ENCODE measurements around the gene PKIB. TPM values are rescaled to one million over a fixed set of nuclear protein-coding genes. Genes with fewer than 3 reads are reported as not detected.

The PKIB gene
- polyA plus RNA-seq, 2 of the 4 experiments (the other 2 are of a cell fraction), result 0.37 to 1.5 TPM

DNA sequence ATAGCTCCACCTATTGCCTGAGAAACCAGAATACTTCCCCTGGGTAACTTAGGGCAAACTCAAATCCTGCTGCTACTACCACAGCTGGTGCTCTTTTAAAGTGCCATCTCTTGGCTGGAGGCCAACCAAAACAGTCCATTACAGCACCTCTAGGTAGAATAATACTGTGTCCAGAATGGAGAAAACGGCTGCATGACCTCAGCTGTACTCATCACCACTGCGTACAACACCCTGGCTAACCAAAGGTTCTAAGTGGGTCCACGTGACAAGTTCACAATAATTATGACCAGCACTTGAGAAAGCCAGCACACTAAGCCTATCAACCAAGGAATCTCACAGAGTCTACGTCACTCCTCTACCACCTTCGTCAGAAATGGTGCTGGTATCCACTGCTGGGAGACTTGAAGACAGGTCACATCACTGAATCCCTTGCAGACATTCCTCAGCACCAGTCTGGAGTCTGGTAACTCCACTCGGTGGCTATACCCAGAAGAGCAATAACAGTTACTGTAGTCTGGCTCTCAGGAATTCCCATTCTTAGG, 40.9 kb upstream of the PKIB start:
- Histone ChIP-seq H3K9me3 (no peaks in the 10 kb centered on the region), H3K4me2 (no peak overlapping the region), H3K27ac (no peak overlapping the region), H3K4me1 (no peaks in the 10 kb centered on the region), H3K4me3 (no peak overlapping the region)
- CTCF ChIA-PET, result interaction anchor here (1.2 kb wide), 1 partner anchor 17 kb away, joined by 3 read pairs; no protein-coding TSS in a partner anchor
- no peak for ATAC-seq
- FAIRE-seq, result no peak
- 11% methylated on average over 5 of the region's 6 CpGs for WGBS (ENCODE audit: missing lambda C conversion rate)
- POLR2A ChIA-PET, result no interaction called here
- DNase-seq (ENCODE audit: low read depth in 1 of 2, low spot score in 1 of 2), result no peak
- TF ChIP-seq RARB (CRISPR knock-in tag; IDR thresholded peaks at IDR 0.05) (no peak), FOSL2 (IDR thresholded peaks at IDR 0.05) (no peak), FOSL2 (CRISPR knock-in tag; IDR thresholded peaks at IDR 0.05) (no peak), HEYL (CRISPR knock-in tag; IDR thresholded peaks at IDR 0.05) (no peak), HOXB5 (CRISPR knock-in tag; IDR thresholded peaks at IDR 0.05) (no peak), RCOR1 (IDR thresholded peaks at IDR 0.05; ENCODE audit: low read depth, low read length) (no peak), ESRRA (IDR thresholded peaks at IDR 0.05; ENCODE audit: borderline replicate concordance, low read length) (no peak), CHD4 (IDR thresholded peaks at IDR 0.05; ENCODE audit: borderline replicate concordance) (no peak), PHF8 (IDR thresholded peaks at IDR 0.05; ENCODE audit: borderline replicate concordance, low read depth) (no peak), RFX5 (IDR thresholded peaks at IDR 0.05) (no peak)
- TF ChIP-seq, protein P1, sequence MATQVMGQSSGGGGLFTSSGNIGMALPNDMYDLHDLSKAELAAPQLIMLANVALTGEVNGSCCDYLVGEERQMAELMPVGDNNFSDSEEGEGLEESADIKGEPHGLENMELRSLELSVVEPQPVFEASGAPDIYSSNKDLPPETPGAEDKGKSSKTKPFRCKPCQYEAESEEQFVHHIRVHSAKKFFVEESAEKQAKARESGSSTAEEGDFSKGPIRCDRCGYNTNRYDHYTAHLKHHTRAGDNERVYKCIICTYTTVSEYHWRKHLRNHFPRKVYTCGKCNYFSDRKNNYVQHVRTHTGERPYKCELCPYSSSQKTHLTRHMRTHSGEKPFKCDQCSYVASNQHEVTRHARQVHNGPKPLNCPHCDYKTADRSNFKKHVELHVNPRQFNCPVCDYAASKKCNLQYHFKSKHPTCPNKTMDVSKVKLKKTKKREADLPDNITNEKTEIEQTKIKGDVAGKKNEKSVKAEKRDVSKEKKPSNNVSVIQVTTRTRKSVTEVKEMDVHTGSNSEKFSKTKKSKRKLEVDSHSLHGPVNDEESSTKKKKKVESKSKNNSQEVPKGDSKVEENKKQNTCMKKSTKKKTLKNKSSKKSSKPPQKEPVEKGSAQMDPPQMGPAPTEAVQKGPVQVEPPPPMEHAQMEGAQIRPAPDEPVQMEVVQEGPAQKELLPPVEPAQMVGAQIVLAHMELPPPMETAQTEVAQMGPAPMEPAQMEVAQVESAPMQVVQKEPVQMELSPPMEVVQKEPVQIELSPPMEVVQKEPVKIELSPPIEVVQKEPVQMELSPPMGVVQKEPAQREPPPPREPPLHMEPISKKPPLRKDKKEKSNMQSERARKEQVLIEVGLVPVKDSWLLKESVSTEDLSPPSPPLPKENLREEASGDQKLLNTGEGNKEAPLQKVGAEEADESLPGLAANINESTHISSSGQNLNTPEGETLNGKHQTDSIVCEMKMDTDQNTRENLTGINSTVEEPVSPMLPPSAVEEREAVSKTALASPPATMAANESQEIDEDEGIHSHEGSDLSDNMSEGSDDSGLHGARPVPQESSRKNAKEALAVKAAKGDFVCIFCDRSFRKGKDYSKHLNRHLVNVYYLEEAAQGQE (IDR thresholded peaks at IDR 0.05), result no peak

DNA sequence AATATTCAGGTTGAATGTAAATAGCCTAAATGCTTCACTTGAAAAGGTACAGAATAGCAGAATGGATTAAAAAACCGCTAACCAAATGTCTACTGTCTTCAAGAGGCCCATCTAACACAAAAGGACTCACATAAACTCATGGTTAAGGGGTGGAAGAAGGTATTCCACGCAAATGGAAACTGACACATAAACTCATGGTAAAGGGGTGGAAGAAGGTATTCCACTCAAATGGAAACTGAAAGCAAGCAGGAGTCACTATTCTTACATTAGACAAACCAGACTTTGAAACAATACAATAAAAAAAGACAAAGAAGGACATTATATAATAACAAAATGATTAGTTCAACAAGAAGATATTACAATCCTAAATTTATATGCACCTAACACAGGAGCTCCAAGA, 38.3 kb upstream of the PKIB start:
- FAIRE-seq, result no peak
- CTCF ChIA-PET, result interaction anchor here (1.3 kb wide), 1 partner anchor 41 kb away, joined by 3 read pairs; no protein-coding TSS in a partner anchor
- no peaks in the 10 kb centered on the region for H3K4me1 ChIP-seq
- no peak for ATAC-seq
- 28% methylated on average over 2 of the region's 2 CpGs for WGBS (ENCODE audit: missing lambda C conversion rate)
- no peak for DNase-seq (ENCODE audit: low read depth in 1 of 2, low spot score in 1 of 2)
- H3K9me3 ChIP-seq, result no peaks in the 10 kb centered on the region
- no peak overlapping the region for H3K4me3 ChIP-seq
- TF ChIP-seq NFE2L2 (conservative IDR thresholded peaks at IDR 0.05; ENCODE audit: low read length) (no peak), BHLHE40 (IDR thresholded peaks at IDR 0.05; ENCODE audit: low read depth, low read length) (no peak), EHF (CRISPR knock-in tag; IDR thresholded peaks at IDR 0.05) (no peak), HOXA7 (CRISPR knock-in tag; IDR thresholded peaks at IDR 0.05) (no peak), RFX5 (IDR thresholded peaks at IDR 0.05) (no peak), HOXB13 (CRISPR knock-in tag; IDR thresholded peaks at IDR 0.05; ENCODE audit: low read depth) (no peak), CBX8 (IDR thresholded peaks at IDR 0.05) (no peak), POLR2A (IDR thresholded peaks at IDR 0.05; ENCODE audit: low read length) (no peak), FOSL2 (IDR thresholded peaks at IDR 0.05) (no peak), FOSL2 (CRISPR knock-in tag; IDR thresholded peaks at IDR 0.05) (no peak), JUN (IDR thresholded peaks at IDR 0.05) (no peak)
- H3K4me2 ChIP-seq, result no peak overlapping the region
- POLR2A ChIA-PET, result no interaction called here
- H3K27ac ChIP-seq, result no peak overlapping the region

DNA sequence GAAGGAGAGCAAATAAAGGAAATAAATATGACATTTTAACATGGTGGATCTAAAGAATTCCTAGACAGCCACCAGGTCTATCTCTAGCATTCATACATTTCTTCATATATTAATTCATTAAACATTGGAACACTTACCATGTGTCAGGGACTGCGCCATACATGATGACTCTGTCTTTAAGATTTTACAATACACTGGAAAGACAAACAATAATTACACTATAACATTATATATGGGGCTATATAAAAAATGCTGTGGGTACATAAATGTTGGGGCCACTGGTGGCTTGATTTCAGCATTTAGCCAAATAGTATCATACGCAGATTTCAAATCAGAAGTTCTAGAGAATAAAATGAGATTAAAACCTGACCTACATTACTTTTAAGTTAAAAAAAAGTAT, 33.3 kb upstream of the PKIB start:
- Histone ChIP-seq H3K4me1 (no peaks in the 10 kb centered on the region), H3K9me3 (no peaks in the 10 kb centered on the region), H3K27ac (no peak overlapping the region), H3K4me3 (no peak overlapping the region), H3K4me2 (no peak overlapping the region)
- DNase-seq (ENCODE audit: low read depth in 1 of 2, low spot score in 1 of 2) (no peak), FAIRE-seq (no peak), ATAC-seq (no peak)
- CTCF ChIA-PET, result no interaction called here
- POLR2A ChIA-PET, result no interaction called here
- WGBS (ENCODE audit: missing lambda C conversion rate), result 81% methylated on average over 2 of the region's 2 CpGs
- TF ChIP-seq BHLHE40 (IDR thresholded peaks at IDR 0.05; ENCODE audit: low read depth, low read length), result no peak
- TF ChIP-seq KDM1A (IDR thresholded peaks at IDR 0.05; ENCODE audit: low read depth), result no peak
- no peak for TF ChIP-seq RNF2 (IDR thresholded peaks at IDR 0.05; ENCODE audit: borderline replicate concordance, low read depth)
- TF ChIP-seq EHMT2 (IDR thresholded peaks at IDR 0.05; ENCODE audit: low read depth), result no peak
- no peak for TF ChIP-seq HOXB13 (CRISPR knock-in tag; IDR thresholded peaks at IDR 0.05; ENCODE audit: low read depth)
- no peak for TF ChIP-seq POLR2AphosphoS2 (conservative IDR thresholded peaks at IDR 0.05; ENCODE audit: low read length)
- TF ChIP-seq, protein P2, sequence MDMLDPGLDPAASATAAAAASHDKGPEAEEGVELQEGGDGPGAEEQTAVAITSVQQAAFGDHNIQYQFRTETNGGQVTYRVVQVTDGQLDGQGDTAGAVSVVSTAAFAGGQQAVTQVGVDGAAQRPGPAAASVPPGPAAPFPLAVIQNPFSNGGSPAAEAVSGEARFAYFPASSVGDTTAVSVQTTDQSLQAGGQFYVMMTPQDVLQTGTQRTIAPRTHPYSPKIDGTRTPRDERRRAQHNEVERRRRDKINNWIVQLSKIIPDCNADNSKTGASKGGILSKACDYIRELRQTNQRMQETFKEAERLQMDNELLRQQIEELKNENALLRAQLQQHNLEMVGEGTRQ (IDR thresholded peaks at IDR 0.05), result no peak
- TF ChIP-seq GATA3 (IDR thresholded peaks at IDR 0.05; ENCODE audit: borderline replicate concordance), result no peak
- no peak for TF ChIP-seq TP53 (CRISPR knock-in tag; IDR thresholded peaks at IDR 0.05)
- no peak for TF ChIP-seq EHF (CRISPR knock-in tag; IDR thresholded peaks at IDR 0.05)
- TF ChIP-seq SREBF2 (IDR thresholded peaks at IDR 0.05), result no peak
- TF ChIP-seq, protein P3, sequence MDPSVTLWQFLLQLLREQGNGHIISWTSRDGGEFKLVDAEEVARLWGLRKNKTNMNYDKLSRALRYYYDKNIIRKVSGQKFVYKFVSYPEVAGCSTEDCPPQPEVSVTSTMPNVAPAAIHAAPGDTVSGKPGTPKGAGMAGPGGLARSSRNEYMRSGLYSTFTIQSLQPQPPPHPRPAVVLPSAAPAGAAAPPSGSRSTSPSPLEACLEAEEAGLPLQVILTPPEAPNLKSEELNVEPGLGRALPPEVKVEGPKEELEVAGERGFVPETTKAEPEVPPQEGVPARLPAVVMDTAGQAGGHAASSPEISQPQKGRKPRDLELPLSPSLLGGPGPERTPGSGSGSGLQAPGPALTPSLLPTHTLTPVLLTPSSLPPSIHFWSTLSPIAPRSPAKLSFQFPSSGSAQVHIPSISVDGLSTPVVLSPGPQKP (IDR thresholded peaks at IDR 0.05; ENCODE audit: low read depth, low read length), result no peak
- TF ChIP-seq ZNF302 (CRISPR knock-in tag; IDR thresholded peaks at IDR 0.05), result no peak
- TF ChIP-seq RFX5 (IDR thresholded peaks at IDR 0.05), result no peak
- no peak for TF ChIP-seq NPAS2 (CRISPR knock-in tag; IDR thresholded peaks at IDR 0.05; ENCODE audit: borderline replicate concordance)
- no peak for TF ChIP-seq ZSCAN20 (CRISPR knock-in tag; IDR thresholded peaks at IDR 0.05)
- no peak for TF ChIP-seq JUNB (IDR thresholded peaks at IDR 0.05)

All from A549 (cell line).